MM.1S (cell line): ENCODE measurements around the gene NRG2.

Source experiments
- DNase-seq: peaks from one replicate; pipeline ENCODE4 v3.0.0-alpha.2; 2015
- H2AFZ ChIP-seq: fragments of 300-600 bp; sonication (generic); 2 replicates; pipeline ENCODE4 v1.6.0; 2016; ENCODE audit warnings: antibody characterized with exemption, low read length
- H3F3A ChIP-seq: fragments of 300-600 bp; sonication (generic); 2 replicates; pipeline ENCODE4 v1.6.1; 2016; ENCODE audit warnings: mild to moderate bottlenecking, antibody characterized with exemption, low read length, moderate library complexity, mixed read lengths; ENCODE audit not compliant: insufficient read depth
- H3K27ac ChIP-seq: fragments of 300-600 bp; sonication (generic); 2 replicates; pipeline ENCODE4 v1.5.1; 2016; ENCODE audit warnings: mild to moderate bottlenecking, low read length
- H3K27me3 ChIP-seq: fragments of 300-600 bp; sonication (generic); replicated peaks from 2 replicates; pipeline ENCODE4 v1.6.0; 2016; ENCODE audit warnings: low read length; ENCODE audit not compliant: insufficient read depth
- H3K36me3 ChIP-seq: fragments of 300-600 bp; sonication (generic); replicated peaks from 2 replicates; pipeline ENCODE4 v1.6.1; 2016; ENCODE audit warnings: mild to moderate bottlenecking, low read length, mixed read lengths; ENCODE audit not compliant: insufficient read depth
- H3K4me1 ChIP-seq: fragments of 300-600 bp; sonication (generic); 2 replicates; pipeline ENCODE4 v1.6.1; 2016; ENCODE audit warnings: low read length, mixed read lengths
- H3K4me2 ChIP-seq: fragments of 300-600 bp; sonication (generic); 2 replicates; pipeline ENCODE4 v1.6.0; 2016; ENCODE audit warnings: low read depth, low read length
- H3K4me3 ChIP-seq: fragments of 300-600 bp; sonication (generic); 2 replicates; pipeline ENCODE4 v1.5.1; 2016; ENCODE audit warnings: low read length, mixed read lengths
- H3K79me2 ChIP-seq: fragments of 300-600 bp; sonication (generic); 2 replicates; pipeline ENCODE4 v1.6.1; 2016; ENCODE audit warnings: mixed run types, low read length, mixed read lengths
- H3K9ac ChIP-seq: fragments of 300-600 bp; sonication (generic); 2 replicates; pipeline ENCODE4 v1.6.1; 2016; ENCODE audit warnings: low read length, mixed read lengths
- H3K9me2 ChIP-seq: fragments of 300-600 bp; sonication (generic); replicated peaks from 2 replicates; pipeline ENCODE4 v1.6.1; 2016; ENCODE audit warnings: mild to moderate bottlenecking, low read length, mixed read lengths; ENCODE audit not compliant: insufficient read depth
- H3K9me3 ChIP-seq: fragments of 300-600 bp; sonication (generic); replicated peaks from 2 replicates; pipeline ENCODE4 v1.6.1; 2016; ENCODE audit warnings: mild to moderate bottlenecking, low read length, mixed read lengths; ENCODE audit not compliant: insufficient read depth
- H4K20me1 ChIP-seq: fragments of 300-600 bp; sonication (generic); 2 replicates; pipeline ENCODE4 v1.6.1; 2016; ENCODE audit warnings: mild to moderate bottlenecking, low read length, moderate library complexity, mixed read lengths; ENCODE audit not compliant: insufficient read depth
- CTCF ChIP-seq: fragments of 300-600 bp; sonication (generic); IDR thresholded peaks from 2 replicates; pipeline ENCODE4 v1.5.1; 2016; ENCODE audit warnings: antibody characterized with exemption, low read length, mixed read lengths
- EZH2 ChIP-seq: fragments of 300-600 bp; sonication (generic); optimal IDR thresholded peaks from 2 replicates; pipeline ENCODE3; 2017; ENCODE audit warnings: low read depth, mild to moderate bottlenecking, antibody characterized with exemption, low read length, mixed read lengths
- EZH2phosphoT487 ChIP-seq: fragments of 300-600 bp; sonication (generic); IDR thresholded peaks from 2 replicates; pipeline ENCODE4 v1.6.1; 2018; ENCODE audit warnings: antibody characterized with exemption, low read length

The NRG2 gene

GRCh38 chr5:140018920-140019644 lies 24.0 kb downstream of the NRG2 start:
- no peak overlapping the region for H3K9ac ChIP-seq
- H4K20me1 ChIP-seq, result no peaks in the 10 kb centered on the region
- no peaks in the 10 kb centered on the region for H3K4me1 ChIP-seq
- no peak overlapping the region for H3K27ac ChIP-seq
- no peak overlapping the region for H3K4me3 ChIP-seq
- no peaks in the 10 kb centered on the region for H3K79me2 ChIP-seq
- no peak overlapping the region for H3K4me2 ChIP-seq
- no peaks in the 10 kb centered on the region for H3F3A ChIP-seq
- H2AFZ ChIP-seq, result no peak overlapping the region
- no peaks in the 10 kb centered on the region for H3K36me3 ChIP-seq
- TF ChIP-seq EZH2phosphoT487 (no peak), EZH2 (no peak), CTCF (no peak)
- no peaks in the 10 kb centered on the region for H3K9me2 ChIP-seq
- no peaks in the 10 kb centered on the region for H3K27me3 ChIP-seq
- DNase-seq, result no peak
- H3K9me3 ChIP-seq, result no peaks in the 10 kb centered on the region

GRCh38 chr5:140018517-140018916 lies 24.6 kb downstream of the NRG2 start:
- Histone ChIP-seq H3K4me3 (no peak overlapping the region), H3K27ac (no peak overlapping the region), H3K27me3 (no peaks in the 10 kb centered on the region), H2AFZ (no peak overlapping the region), H3K4me1 (no peaks in the 10 kb centered on the region), H3K9ac (no peak overlapping the region), H3K79me2 (no peaks in the 10 kb centered on the region), H3K9me3 (no peaks in the 10 kb centered on the region), H3K36me3 (no peaks in the 10 kb centered on the region), H3K9me2 (no peaks in the 10 kb centered on the region), H3F3A (no peaks in the 10 kb centered on the region), H3K4me2 (no peak overlapping the region), H4K20me1 (no peaks in the 10 kb centered on the region)
- DNase-seq, result no peak
- TF ChIP-seq EZH2, result no peak
- TF ChIP-seq CTCF, result no peak
- no peak for TF ChIP-seq EZH2phosphoT487

GRCh38 chr5:140018096-140018481 lies 25.0 kb downstream of the NRG2 start:
- no peak for DNase-seq
- Histone ChIP-seq H3K27ac (no peak overlapping the region), H3K4me3 (no peak overlapping the region), H3K9ac (no peak overlapping the region), H3K9me2 (no peaks in the 10 kb centered on the region), H3K9me3 (no peaks in the 10 kb centered on the region), H4K20me1 (no peaks in the 10 kb centered on the region), H2AFZ (no peak overlapping the region), H3F3A (no peaks in the 10 kb centered on the region), H3K36me3 (no peaks in the 10 kb centered on the region), H3K4me1 (no peaks in the 10 kb centered on the region), H3K4me2 (no peak overlapping the region), H3K79me2 (no peaks in the 10 kb centered on the region), H3K27me3 (no peaks in the 10 kb centered on the region)
- no peak for TF ChIP-seq EZH2phosphoT487
- TF ChIP-seq EZH2, result no peak
- no peak for TF ChIP-seq CTCF
